Measurements from ENCODE around the gene ARRDC3.
"Not testable (repeated sequence)": the region's sequence is repeated elsewhere in the genome, so short reads cannot be mapped to it uniquely, and the experiment has no call there.

The ARRDC3 gene

GRCh38 chr5:91383027-91383955 lies at the start of gene ARRDC3:
TSS of gene ARRDC3 (minus strand) at chr5:91383317. CDS start at chr5:91383092, 225 bp downstream.
- peak; percentile 88 for DNase-seq

GRCh38 chr5:91430949-91431348 lies 47.8 kb upstream of the ARRDC3 start:
- no peak for DNase-seq

DNA sequence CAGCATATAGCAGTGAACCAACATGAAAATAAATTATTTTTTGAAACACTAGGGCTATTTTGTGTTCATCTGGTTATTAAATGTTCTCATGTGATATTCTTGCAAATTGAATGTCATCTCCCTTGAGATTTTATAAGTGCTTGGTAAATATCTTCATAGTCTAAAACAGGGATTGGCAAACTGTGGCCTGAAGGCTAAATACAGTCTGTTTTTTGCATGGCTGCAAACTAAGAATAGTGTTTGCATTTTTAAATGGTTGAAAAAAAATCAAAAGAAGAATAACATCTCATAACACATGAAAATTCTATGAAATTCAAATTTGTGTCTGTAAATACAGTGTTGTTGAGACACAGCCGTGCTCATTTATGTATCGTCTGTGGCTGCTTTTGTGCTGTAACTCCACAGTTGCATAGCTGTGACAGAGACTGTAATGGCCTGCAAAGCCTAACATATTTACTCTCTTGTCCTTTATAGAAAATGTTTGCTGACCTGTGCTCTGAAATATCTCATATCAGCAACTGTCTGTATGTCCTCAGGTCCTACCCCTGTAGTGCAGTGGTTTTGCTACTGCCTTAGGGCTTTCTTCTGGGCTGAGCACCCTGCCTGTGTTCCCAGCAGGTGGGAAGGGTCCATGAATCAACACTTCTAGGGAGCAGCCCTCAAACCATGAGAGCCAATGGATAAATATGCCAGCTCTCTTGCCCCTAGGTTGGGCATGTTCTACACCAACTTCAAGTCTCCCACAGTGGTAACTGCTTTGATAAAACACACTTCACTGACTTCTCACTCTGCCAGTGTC lies 41.7 kb upstream of the ARRDC3 start:
- DNase-seq = no peak

DNA sequence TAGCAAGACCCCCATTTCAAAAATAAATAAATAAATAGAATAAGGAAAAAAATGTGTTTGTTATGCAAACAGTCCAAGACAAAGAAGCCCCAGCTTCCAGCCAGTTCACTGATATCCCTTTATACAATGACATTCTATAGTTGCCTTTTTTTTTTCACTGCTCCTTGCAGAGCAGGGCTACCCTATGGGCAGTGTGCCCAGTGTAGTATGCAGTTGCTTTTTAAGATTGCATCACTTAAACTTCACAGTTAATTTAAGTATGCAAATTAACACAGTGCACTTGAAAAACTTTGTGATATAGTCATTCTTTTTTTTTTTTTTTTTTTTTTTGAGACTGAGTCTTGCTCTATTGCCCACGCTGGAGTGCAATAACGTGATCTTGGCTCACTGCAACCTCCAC lies 40.8 kb upstream of the ARRDC3 start:
- no peak for DNase-seq

- DNase-seq = no peak
Observed at GRCh38 chr5:91420879-91421278, 37.8 kb upstream of the ARRDC3 start.

DNA sequence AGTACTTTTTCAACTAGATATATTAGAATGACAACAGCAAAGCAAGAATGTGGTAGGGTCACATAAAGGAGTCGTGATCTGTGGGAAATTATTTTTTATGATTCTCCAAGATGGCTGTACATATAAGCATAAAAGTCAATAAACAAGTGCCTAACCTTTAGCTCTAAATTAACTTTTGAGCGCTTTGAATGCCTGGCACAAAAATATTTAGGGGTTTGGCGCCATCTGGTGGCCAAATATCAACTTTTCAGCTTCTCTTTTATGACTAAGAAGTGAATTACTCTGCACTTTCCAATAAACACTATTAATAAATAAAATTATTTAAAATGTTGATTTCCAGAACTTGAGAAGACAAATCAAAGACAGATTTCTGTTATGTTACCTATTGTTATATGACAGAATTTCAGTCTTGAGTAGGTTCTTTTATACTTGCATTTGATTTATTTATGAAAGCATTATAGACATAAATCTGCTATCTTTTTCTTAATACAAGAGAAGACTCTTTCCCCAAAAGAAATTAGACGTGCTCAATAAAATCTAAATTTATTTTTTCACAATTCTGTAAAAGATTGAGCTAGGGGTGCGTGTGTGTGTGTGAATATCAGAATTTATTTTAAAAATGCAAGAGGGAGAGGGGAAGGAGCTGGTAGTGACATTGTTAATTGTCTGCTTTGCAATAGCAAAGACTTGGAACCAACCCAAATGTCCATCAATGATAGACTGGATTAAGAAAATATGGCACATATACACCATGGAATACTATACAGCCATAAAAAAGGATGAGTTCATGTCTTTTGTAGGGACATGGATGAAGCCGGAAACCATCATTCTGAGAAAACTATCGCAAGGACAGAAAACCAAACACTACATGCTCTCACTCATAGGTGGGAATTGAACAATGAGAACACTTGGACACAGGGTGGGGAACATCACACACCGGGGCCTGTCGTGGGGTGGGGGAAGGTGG lies 36.7 kb upstream of the ARRDC3 start:
- DNase-seq = peak; percentile 3

DNA sequence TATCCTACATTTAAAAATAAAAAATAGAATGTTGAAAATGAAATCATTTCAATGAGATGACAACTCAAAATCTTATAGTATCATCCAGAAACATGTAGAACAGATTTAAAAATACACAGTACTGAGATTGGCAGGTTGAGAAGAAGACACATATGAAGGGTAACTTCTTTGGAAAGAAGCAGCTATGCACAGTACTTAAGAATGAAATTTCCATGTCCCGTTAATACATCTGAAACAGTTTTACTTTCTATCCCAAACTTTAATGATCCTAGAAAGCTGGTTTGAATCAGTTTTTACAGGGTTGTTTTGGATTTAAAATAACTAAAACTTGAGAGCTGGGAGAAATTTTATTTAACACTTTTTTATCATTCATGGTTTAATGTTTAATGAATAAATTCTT lies 36.0 kb upstream of the ARRDC3 start:
- DNase-seq = no peak

DNA sequence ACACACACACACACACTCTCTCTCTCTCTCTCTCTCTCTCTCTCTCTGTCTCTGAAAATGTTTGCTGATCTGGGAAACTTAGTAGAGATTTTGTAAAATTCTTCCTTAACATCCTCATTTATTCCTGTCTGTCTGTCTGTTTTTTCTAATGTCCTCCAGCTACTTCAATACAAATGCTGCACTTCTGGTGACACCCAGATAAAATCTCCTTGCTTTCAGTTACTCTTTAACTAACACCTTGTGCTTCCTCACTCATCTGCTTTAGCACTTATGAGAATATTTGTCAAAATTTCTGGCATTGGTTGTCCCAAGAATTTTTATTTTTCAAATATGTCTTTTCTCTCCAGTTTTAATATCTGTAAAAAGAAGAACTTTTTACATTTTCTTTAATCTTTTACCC lies 35.0 kb upstream of the ARRDC3 start:
- DNase-seq = no peak

DNA sequence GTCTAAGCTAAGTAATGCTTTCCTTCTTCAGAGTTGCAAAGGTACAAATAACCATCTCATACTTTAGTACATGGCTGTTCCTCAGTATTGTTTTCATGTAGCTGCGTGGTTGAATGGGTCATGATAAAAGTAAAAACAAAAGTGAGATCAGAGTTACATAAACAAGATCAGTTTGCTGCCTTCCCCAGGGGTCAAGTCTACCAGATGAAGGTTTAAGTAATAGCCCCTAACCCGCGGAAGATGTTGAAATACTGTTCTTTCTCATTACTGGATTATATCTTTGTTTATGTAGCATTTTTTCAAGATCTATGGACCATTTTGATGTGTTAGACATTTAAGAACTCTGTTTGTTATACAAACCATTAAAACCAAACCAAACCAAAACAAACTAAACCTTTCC lies 34.1 kb upstream of the ARRDC3 start:
- DNase-seq = no peak

GRCh38 chr5:91416491-91416890 lies 33.4 kb upstream of the ARRDC3 start:
- no peak for DNase-seq

DNA sequence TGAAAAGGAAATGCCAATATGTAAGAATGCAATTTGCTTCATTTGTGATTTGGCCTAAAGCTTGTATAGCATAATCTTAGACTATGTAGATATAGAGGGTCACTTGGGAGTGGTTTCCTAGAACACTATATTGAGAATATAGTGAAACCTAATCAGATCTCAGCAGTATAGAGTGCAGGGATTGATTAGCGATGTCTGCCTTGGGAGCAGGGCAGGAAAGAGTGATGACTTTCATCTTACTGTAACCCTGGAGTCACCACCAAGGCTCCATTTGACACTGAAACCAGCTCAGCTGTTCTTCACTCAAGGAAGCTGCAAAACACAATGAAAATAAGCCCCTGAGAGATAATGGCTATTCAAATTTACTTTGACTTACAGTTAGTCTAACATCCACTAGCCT lies 26.2 kb upstream of the ARRDC3 start:
- DNase-seq = no peak

DNA sequence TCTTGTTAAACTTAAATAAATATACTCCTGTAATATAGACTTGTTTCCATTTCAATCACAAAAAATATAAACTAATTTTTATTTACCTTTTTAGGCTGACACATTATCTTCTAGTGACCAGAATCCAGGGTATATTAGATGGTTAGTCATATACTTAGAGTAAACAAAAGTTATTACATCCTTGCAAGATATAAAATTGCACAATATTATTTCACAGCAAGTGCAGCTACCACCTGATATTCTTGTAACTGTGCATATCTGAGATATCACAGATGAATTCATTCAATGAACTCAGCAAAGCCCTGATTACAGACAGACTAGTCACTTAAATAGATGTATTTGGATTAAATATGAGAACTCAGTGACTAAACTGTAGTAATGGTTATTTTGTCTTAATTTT lies 25.6 kb upstream of the ARRDC3 start:
- DNase-seq = no peak

- DNase-seq = no peak
Observed at GRCh38 chr5:91407204-91407603, 24.1 kb upstream of the ARRDC3 start.

- no peak for DNase-seq
Observed at GRCh38 chr5:91403438-91403837, 20.3 kb upstream of the ARRDC3 start.

GRCh38 chr5:91401175-91401574 lies 18.1 kb upstream of the ARRDC3 start:
- no peak for DNase-seq

DNA sequence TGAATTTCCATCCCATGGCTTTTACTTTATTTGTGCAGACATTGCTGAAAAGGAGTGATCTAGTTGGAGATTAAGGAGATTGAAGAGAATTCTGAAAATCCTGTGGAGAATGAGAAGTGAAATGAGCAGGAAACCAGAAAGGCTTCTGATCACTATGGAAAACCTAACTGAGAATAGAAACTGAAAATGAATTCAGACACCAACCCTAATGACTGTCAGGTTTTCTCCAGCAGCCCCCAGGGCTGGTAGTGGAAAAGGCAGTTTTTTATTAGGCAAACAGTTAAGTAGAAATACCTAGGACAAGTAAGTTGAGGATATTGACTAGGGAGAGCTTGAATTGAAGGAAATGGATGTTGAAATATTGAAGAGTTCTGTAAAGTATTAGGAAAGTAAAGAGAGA lies 14.7 kb upstream of the ARRDC3 start:
- DNase-seq = no peak

- no peak for DNase-seq
Observed at GRCh38 chr5:91390268-91390667, 7.2 kb upstream of the ARRDC3 start.

DNA sequence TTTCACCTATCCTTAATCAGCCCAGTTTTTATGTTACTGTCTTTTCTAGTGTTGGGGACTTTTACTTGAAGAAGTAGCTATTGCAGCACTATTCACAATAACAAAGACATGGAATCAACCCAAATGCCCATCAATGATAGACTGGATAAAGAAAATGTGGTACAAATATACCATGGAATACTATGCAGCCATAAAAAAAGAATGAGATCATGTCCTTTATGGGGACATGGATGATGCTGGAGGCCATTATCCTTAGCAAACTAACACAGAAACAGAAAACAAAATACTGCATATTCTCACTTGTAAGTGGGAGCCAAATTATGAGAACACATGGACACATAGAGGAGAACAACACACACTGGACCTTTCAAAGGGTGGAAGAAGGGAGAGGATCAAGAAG lies 6.4 kb upstream of the ARRDC3 start:
- DNase-seq = not testable (repeated sequence)

DNA sequence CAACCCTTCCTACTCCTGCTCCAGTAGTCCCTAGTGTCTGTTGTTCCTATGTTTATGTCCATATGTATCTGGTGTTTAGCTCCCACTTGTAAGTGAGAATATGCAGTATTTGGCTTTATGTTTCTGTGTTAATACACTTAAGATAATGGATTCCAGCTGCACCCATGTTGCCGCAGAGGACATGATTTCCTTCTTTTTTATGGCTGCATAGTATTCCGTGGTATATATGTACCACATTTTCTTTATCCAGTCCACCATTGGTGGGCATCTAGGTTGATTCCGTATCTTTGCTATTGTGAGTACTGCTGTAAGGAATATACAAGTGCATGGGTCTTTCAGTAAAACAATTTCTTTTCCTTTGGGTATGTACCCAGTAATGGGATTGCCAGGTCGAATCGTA lies 5.2 kb upstream of the ARRDC3 start:
- DNase-seq = no peak

GRCh38 chr5:91386120-91386519 lies 3.0 kb upstream of the ARRDC3 start:
- no peak for DNase-seq

DNA sequence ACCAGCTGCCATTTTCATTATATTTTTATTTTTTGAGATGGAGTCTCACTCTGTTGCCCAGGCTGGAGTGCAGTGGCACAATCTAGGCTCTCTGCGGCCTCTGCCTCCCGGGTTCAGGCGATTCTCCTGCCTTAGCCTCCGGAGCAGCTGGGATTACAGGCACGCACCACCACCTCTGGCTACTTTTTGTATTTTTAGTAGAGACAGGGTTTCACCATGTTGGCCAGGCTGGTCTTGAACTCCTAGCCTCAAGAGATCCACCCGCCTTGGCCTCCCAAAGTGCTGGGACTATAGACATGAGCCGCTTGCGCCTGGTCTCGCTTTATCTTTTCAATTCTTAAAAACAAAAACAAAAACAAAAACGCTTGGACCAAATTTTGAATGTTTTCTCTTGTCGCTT lies 2.5 kb upstream of the ARRDC3 start:
- not testable (repeated sequence) for DNase-seq

DNA sequence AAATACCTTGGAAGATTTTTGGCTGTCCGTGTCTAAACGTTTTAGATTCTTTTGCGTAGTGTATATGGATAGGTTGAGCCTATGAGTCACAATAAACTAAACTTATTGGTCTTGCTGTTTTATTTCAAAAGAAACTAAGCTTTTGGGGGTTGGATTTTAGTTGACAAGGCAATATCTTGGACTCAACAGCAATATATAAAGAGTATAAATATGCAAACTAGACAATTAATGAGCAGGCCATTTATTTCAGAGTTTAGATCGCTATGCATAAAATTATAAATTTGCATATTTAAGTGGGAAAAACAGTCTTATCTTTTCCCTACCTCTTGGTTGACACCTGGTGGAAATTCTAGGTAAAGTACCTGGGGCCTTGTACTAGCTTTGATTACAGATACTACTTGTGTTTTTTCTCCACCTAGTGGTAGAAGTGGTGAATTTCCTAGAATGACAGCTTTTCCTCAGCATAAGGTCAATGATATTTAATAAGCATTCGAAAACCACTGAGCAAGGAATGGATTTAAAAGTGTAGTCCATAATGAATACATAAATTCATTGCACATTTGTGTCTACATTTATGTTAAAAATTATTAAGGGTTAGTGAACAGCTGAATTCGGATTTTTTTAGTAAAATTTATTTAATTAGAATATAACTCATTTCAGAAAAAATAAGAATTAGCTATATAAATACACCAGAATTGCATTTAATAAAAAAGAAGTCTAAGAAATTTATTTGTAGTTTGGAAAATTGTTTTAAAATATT lies 1.7 kb upstream of the ARRDC3 start:
- peak; percentile 88 for DNase-seq

All from NCI-H526 treated with DMSO at 0.1 percent for 48 hours (cell line).